Bronchial epithelial cell (primary cell): ENCODE results near the gene LCLAT1. TPM values are rescaled to one million over a fixed set of nuclear protein-coding genes. Genes with fewer than 3 reads are reported as not detected.

ENCODE experiments used
- DNase-seq: peaks from one replicate; pipeline ENCODE4 v3.0.0-alpha.2; 2010; ENCODE audit warnings: low read depth
- FAIRE-seq: peaks from 2 replicates; lab custom pipeline; 2011; peaks lifted over from hg19 to GRCh38; lab: Jason Lieb, UNC
- H3K27me3 ChIP-seq: 2 replicates; pipeline ENCODE4 v1.5.1; 2011; ENCODE audit warnings: low read length; ENCODE audit not compliant: control insufficient read depth, insufficient read depth
- H3K36me3 ChIP-seq: 2 replicates; pipeline ENCODE4 v1.5.1; 2011; ENCODE audit warnings: low read length; ENCODE audit not compliant: control insufficient read depth, insufficient read depth
- H3K4me3 ChIP-seq: 2 replicates; pipeline ENCODE4 v1.5.1; 2011; ENCODE audit warnings: mild to moderate bottlenecking, low read depth, low read length, control low read depth
- CTCF ChIP-seq: IDR thresholded peaks from 2 replicates; pipeline ENCODE4 v1.5.1; 2011; ENCODE audit warnings: mild to moderate bottlenecking, moderate library complexity, low read length, control low read depth, inconsistent platforms; ENCODE audit not compliant: insufficient read depth, severe bottlenecking
- total RNA-seq: library from RNA; depleted of rRNA; stranded (reverse); fragments of >200 nt; gene quantifications from 2 replicates; pipeline ENCODE4 v1.2.1, GENCODE V29; 2014

LCLAT1 gene
- total RNA-seq, 1 donor from 2014 or later: 8.7 TPM

GRCh38 chr2:30591186-30591585 is 144.1 kb downstream of the LCLAT1 start:
- no peak overlapping the region for H3K4me3 ChIP-seq
- no peak for FAIRE-seq
- DNase-seq: no peak
- no peak for TF ChIP-seq CTCF
- H3K27me3 ChIP-seq: no peaks in the 10 kb centered on the region
- H3K36me3 ChIP-seq: no peaks in the 10 kb centered on the region

DNA sequence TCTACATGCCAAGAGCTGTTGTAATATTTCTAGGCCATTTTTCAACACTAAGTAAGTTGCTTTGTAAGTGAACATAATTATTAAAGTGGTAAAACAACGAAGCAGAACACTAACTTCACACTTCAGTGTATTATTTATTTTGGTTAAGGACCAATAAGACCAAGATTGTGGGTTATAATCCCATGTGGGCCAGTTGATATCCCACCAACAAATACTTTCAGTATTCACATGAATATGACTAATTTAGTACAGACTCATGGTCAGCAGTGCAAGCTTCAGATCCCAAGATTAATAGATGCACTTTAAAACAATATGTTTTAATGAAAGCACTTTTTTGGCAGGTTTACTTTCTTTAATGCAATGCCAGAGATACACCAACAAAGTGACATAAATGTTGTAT is 154.3 kb downstream of the LCLAT1 start:
- FAIRE-seq: no peak
- TF ChIP-seq CTCF: no peak

GRCh38 chr2:30605197-30605596 is 158.2 kb downstream of the LCLAT1 start:
- Histone ChIP-seq H3K27me3 (no peaks in the 10 kb centered on the region), H3K4me3 (no peak overlapping the region), H3K36me3 (no peaks in the 10 kb centered on the region)
- FAIRE-seq: no peak
- no peak for DNase-seq
- no peak for TF ChIP-seq CTCF

More for the DNA sequence above, 154.3 kb downstream of the LCLAT1 start:
- DNase-seq: no peak
- H3K36me3 ChIP-seq: no peaks in the 10 kb centered on the region
- H3K27me3 ChIP-seq: no peaks in the 10 kb centered on the region
- no peak overlapping the region for H3K4me3 ChIP-seq

GRCh38 chr2:30608643-30609042 is 161.6 kb downstream of the LCLAT1 start:
- no peak for DNase-seq
- no peak for FAIRE-seq
- Histone ChIP-seq H3K36me3 (no peaks in the 10 kb centered on the region), H3K27me3 (no peaks in the 10 kb centered on the region), H3K4me3 (no peak overlapping the region)
- no peak for TF ChIP-seq CTCF

DNA sequence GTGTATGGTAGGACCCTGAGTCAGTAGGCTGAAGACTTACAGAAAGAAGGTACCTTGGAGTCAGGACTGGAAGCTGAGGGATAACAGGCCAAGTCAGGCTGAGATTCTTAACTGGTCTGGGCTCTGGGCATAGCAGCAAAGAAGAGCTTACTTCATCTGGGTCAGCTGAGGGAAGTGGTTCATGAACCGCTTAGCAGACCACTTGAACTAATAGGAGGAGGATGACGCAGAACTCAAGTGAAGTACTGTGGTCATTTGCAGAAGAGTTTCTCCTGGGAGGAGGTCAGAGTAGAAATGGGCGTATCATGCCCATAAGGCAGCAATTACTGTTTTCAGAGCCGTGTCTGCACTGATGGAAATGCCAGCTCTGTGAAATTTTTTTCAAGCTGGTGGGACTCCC is 164.5 kb downstream of the LCLAT1 start:
- Histone ChIP-seq H3K4me3 (no peak overlapping the region), H3K27me3 (no peaks in the 10 kb centered on the region), H3K36me3 (no peaks in the 10 kb centered on the region)
- FAIRE-seq (no peak), DNase-seq (no peak)
- no peak for TF ChIP-seq CTCF

- no peak for TF ChIP-seq CTCF
- Histone ChIP-seq H3K4me3 (no peak overlapping the region), H3K27me3 (no peaks in the 10 kb centered on the region), H3K36me3 (no peaks in the 10 kb centered on the region)
- DNase-seq: no peak
- no peak for FAIRE-seq
These were observed 165.3 kb downstream of the LCLAT1 start for GRCh38 chr2:30612371-30612770.
